Endodermal cell (in vitro differentiated cells): Measurements from ENCODE around the gene ZNF584. TPM values are rescaled to one million over a fixed set of nuclear protein-coding genes. Genes with fewer than 3 reads are reported as not detected.

ENCODE experiments used
- DNase-seq: peaks from one replicate; pipeline ENCODE4 v3.0.0-alpha.2; 2017
- H3K27ac ChIP-seq: 2 replicates; pipeline ENCODE4 v1.5.1; 2013; ENCODE audit warnings: mild to moderate bottlenecking, low read depth, low read length, moderate library complexity
- H3K27me3 ChIP-seq: 2 replicates; pipeline ENCODE4 v1.6.1; 2013; ENCODE audit warnings: mild to moderate bottlenecking, low read length, moderate library complexity; ENCODE audit not compliant: insufficient read depth, control insufficient read depth, poor library complexity, severe bottlenecking
- H3K36me3 ChIP-seq: 2 replicates; pipeline ENCODE4 v1.7.0; 2013; ENCODE audit warnings: mild to moderate bottlenecking, low read length, moderate library complexity; ENCODE audit not compliant: control insufficient read depth, insufficient read depth
- H3K4me1 ChIP-seq: one replicate; pipeline ENCODE4 v1.7.0; 2013; ENCODE audit warnings: low read length; ENCODE audit not compliant: control insufficient read depth, insufficient read depth
- H3K4me3 ChIP-seq: 2 replicates; pipeline ENCODE4 v1.5.1; 2013; ENCODE audit warnings: mild to moderate bottlenecking, low read length, moderate library complexity
- H3K9ac ChIP-seq: 2 replicates; pipeline ENCODE4 v1.6.1; 2013; ENCODE audit warnings: mild to moderate bottlenecking, low read length, moderate library complexity; ENCODE audit not compliant: poor library complexity, severe bottlenecking; ENCODE audit errors: extremely low read depth
- H3K9me3 ChIP-seq: 2 replicates; pipeline ENCODE4 v1.6.1; 2013; ENCODE audit warnings: mild to moderate bottlenecking, low read length, moderate library complexity; ENCODE audit not compliant: control insufficient read depth
- H3K27ac Mint-ChIP-seq: 2 replicates; pipeline ENCODE4 v1.8.0; 2020; ENCODE audit warnings: mixed read lengths
- H3K27me3 Mint-ChIP-seq: 2 replicates; pipeline ENCODE4 v1.8.0; 2021; ENCODE audit warnings: mild to moderate bottlenecking, mixed read lengths; ENCODE audit not compliant: insufficient read depth
- H3K36me3 Mint-ChIP-seq: 2 replicates; pipeline ENCODE4 v1.8.0; 2020; ENCODE audit warnings: low read depth, mixed read lengths
- H3K4me1 Mint-ChIP-seq: 2 replicates; pipeline ENCODE4 v1.8.0; 2020; ENCODE audit warnings: mixed read lengths
- H3K4me3 Mint-ChIP-seq: 2 replicates; pipeline ENCODE4 v1.8.0; 2020; ENCODE audit warnings: mild to moderate bottlenecking, moderate library complexity, mixed read lengths
- H3K9me3 Mint-ChIP-seq: 2 replicates; pipeline ENCODE4 v1.8.0; 2020; ENCODE audit warnings: mild to moderate bottlenecking, mixed read lengths
- WGBS, 2 experiments: methylation state at CpG; one replicate each; pipeline versions ENCODE4 v1.1.5 to v1.1.7; 2013; ENCODE audit warnings: missing lambda C conversion rate in 2 of 2, mixed read lengths in 1 of 2; ENCODE audit not compliant: insufficient coverage in 1 of 2, insufficient read length in 1 of 2; 5-methylcytosine and 5-hydroxymethylcytosine counted together
- total RNA-seq, 2 donors: library from RNA; stranded (reverse); fragmentation: NEBNext Ultra II Directional in 1 of 2; extraction: Animal tissue kit (Norgen Biotek cat#: 25700) in 1 of 2; gene quantifications; 2 replicates in 1 of 2; 3 replicates in 1 of 2; pipeline ENCODE4 v1.2.1, GENCODE V29; 2021
- TF ChIP-seq, protein P1 (sequence below): fragments of 200-600 bp; sonication (generic); conservative IDR thresholded peaks from 2 replicates; pipeline ENCODE4 v1.5.0; 2021; ENCODE audit warnings: antibody characterized with exemption, mild to moderate bottlenecking

ZNF584 gene
- total RNA-seq, 2 donors from 2014 or later = 10.3 to 14.8 TPM

DNA sequence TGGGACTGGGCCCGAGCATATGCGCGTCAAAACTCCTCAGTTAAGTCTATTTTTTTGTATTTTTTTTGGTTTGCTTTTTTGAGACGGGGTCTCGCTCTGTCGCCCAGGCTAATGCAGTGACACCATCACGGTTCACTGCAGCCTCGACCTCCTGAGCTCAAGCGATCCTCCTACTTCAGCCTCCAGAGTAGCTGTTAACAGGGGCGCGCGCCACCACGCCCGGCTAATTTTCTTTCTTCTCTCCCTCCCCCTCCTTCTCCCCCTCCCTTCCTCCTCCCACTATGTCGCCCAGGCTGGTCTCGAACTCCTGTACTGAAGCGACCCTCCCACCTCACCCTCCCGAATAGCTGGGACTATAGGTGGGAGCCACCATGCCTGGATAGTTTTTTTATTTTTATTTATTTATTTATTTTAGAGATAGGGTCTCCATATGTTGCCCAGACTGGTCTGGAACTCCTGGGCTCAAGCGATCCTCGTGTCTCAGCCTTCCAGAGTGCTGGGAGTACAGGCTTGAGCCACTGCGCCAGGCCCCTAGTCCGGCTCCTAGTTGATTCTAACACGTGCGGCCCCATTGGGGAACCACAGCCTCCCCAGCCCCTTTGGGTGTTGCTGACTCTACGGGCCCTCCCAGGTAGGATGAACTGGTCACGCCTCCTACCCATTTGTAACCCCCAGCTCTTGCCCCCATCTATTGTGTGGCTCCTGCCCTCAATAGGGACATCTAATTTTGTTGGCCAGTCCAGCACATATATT, 26.8 kb upstream of the ZNF584 start:
- H3K27ac Mint-ChIP-seq = peak overlapping the region; percentile 94
- no peaks in the 10 kb centered on the region for H3K9me3 Mint-ChIP-seq
- H3K27me3 Mint-ChIP-seq = no peaks in the 10 kb centered on the region
- no peaks in the 10 kb centered on the region for H3K36me3 Mint-ChIP-seq
- no peak overlapping the region for H3K27ac ChIP-seq
- no peaks in the 10 kb centered on the region for H3K9me3 ChIP-seq
- peaks cover 13% of the 10 kb centered on the region for H3K4me1 Mint-ChIP-seq
- no peaks in the 10 kb centered on the region for H3K27me3 ChIP-seq
- 33 to 43% methylated on average over 14 to 25 of the region's 26 CpGs for WGBS, 2 experiments
- DNase-seq = peak; percentile 42
- peaks cover 5% of the 10 kb centered on the region for H3K4me1 ChIP-seq
- no peaks in the 10 kb centered on the region for H3K36me3 ChIP-seq
- peak overlapping the region; percentile 82 for H3K9ac ChIP-seq
- TF ChIP-seq, protein P1, sequence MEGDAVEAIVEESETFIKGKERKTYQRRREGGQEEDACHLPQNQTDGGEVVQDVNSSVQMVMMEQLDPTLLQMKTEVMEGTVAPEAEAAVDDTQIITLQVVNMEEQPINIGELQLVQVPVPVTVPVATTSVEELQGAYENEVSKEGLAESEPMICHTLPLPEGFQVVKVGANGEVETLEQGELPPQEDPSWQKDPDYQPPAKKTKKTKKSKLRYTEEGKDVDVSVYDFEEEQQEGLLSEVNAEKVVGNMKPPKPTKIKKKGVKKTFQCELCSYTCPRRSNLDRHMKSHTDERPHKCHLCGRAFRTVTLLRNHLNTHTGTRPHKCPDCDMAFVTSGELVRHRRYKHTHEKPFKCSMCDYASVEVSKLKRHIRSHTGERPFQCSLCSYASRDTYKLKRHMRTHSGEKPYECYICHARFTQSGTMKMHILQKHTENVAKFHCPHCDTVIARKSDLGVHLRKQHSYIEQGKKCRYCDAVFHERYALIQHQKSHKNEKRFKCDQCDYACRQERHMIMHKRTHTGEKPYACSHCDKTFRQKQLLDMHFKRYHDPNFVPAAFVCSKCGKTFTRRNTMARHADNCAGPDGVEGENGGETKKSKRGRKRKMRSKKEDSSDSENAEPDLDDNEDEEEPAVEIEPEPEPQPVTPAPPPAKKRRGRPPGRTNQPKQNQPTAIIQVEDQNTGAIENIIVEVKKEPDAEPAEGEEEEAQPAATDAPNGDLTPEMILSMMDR = no peak
- H3K4me3 ChIP-seq = peak overlapping the region; percentile 93
- H3K4me3 Mint-ChIP-seq = peak overlapping the region; percentile 67

DNA sequence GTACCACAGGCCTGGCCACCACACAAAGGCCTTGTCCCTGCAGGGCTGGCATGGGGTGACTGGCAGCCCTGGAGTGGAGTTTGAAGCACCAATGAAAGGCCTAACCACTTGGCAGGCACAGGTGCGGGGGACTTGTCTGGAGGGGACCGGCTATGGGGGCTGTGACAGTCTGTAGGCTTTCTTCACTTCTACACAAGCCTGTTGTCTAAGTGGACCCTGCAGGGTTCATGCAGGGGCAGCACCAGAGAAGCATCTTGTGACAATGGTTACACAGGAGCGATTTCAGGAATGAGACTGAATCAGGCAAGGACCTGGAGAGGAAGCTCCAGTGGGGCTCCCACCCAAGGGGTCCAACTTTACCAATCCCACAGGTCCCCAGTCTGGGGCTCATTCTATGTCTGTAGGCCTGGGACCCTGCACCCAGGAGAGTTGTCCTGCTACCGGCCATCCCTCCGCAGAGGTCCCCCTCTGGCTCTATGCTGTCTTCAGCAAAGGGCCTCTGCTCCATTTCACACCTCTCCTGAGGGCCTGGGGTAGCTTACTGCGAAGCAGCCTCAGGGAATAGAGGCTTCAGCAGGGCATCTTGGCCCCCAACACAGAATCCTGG, 25.3 kb upstream of the ZNF584 start:
- H3K27ac ChIP-seq = no peak overlapping the region
- no peaks in the 10 kb centered on the region for H3K9me3 ChIP-seq
- 88 to 92% methylated on average over 5 to 6 of the region's 6 CpGs for WGBS, 2 experiments
- peaks cover 11% of the 10 kb centered on the region for H3K4me1 ChIP-seq
- peak; percentile 31 for DNase-seq
- TF ChIP-seq, protein P1 = no peak
- Mint-ChIP-seq H3K27me3 (no peaks in the 10 kb centered on the region), H3K9me3 (no peaks in the 10 kb centered on the region), H3K4me3 (peak overlapping the region; percentile 67), H3K36me3 (peaks cover 4% of the 10 kb centered on the region), H3K27ac (no peak overlapping the region), H3K4me1 (peaks cover 18% of the 10 kb centered on the region)
- no peak overlapping the region for H3K9ac ChIP-seq
- no peaks in the 10 kb centered on the region for H3K27me3 ChIP-seq
- H3K4me3 ChIP-seq = no peak overlapping the region
- H3K36me3 ChIP-seq = peaks cover 2% of the 10 kb centered on the region

DNA sequence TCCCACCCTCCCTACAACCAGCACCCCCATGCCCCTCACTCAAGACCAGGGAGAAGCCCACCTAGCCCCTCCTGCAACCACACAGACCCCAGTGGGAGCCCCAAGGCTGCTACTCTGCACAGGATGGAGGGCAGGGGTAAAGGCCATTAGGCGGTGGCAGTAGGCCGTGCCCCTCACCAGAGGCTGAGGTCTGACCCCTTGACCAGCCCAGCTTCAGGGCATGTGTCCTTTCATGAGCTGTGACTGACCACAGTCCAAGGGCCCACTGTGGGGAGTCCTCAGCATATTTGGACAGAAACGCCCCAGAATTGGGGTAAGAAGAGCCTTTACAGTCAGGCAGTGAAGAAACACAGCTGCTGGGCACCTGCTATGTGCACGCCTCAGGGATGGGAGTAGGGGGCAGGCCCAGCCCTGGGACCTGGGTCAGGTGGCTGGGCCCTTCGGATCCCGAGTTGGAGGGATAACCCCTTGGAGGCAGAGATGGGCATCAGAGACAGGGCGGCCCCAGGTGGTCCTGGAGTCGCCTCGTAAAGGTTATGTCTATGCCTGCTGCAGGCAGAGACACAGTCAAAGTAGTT, 23.0 kb upstream of the ZNF584 start:
- peaks cover 18% of the 10 kb centered on the region for H3K36me3 Mint-ChIP-seq
- peak overlapping the region; percentile 99 for H3K4me3 ChIP-seq
- H3K36me3 ChIP-seq = peaks cover 22% of the 10 kb centered on the region
- TF ChIP-seq, protein P1 = no peak
- H3K4me3 Mint-ChIP-seq = peak overlapping the region; percentile 96
- H3K4me1 ChIP-seq = peaks cover 13% of the 10 kb centered on the region
- H3K27me3 Mint-ChIP-seq = no peaks in the 10 kb centered on the region
- H3K9ac ChIP-seq = peak overlapping the region; percentile 91
- peak; percentile 37 for DNase-seq
- H3K9me3 ChIP-seq = no peaks in the 10 kb centered on the region
- 92 to 94% methylated on average over 8 to 9 of the region's 9 CpGs for WGBS, 2 experiments
- H3K27me3 ChIP-seq = no peaks in the 10 kb centered on the region
- peak overlapping the region; percentile 97 for H3K27ac Mint-ChIP-seq
- no peak overlapping the region for H3K27ac ChIP-seq
- peaks cover 18% of the 10 kb centered on the region for H3K4me1 Mint-ChIP-seq
- H3K9me3 Mint-ChIP-seq = no peaks in the 10 kb centered on the region
